Testis (tissue), 3 donors: ENCODE measurements around the gene TIAM1. TPM values are rescaled to one million over a fixed set of nuclear protein-coding genes. Genes with fewer than 3 reads are reported as not detected.
A peak's percentile ranks its signal among the peaks of the same experiment; 100 is the strongest.

Experiments
- DNase-seq: peaks from one replicate; pipeline ENCODE4 v3.0.0-alpha.2; 2019
- H3K27ac ChIP-seq, 2 donors: fragments of 200-600 bp; sonication (generic); one replicate each; pipeline ENCODE4 v1.5.1; 2019
- H3K27me3 ChIP-seq: fragments of 200-600 bp; sonication (generic); one replicate; pipeline ENCODE4 v1.5.1; 2019
- H3K36me3 ChIP-seq: fragments of 200-600 bp; sonication (generic); one replicate; pipeline ENCODE4 v1.5.1; 2017; ENCODE audit warnings: low read depth; ENCODE audit errors: missing control alignments
- H3K4me1 ChIP-seq: fragments of 200-600 bp; sonication (generic); one replicate; pipeline ENCODE4 v1.5.1; 2019
- H3K4me3 ChIP-seq, 2 donors: fragments of 200-600 bp; sonication (generic); one replicate each; pipeline ENCODE4 v1.5.1; 2017 to 2019
- H3K9me3 ChIP-seq: fragments of 200-600 bp; sonication (generic); one replicate; pipeline ENCODE4 v1.5.1; 2017
- POLR2A ChIP-seq: fragments of 450-650 bp; IDR thresholded peaks from one replicate; pipeline ENCODE4 v1.6.1; 2017; ENCODE audit warnings: antibody characterized with exemption, mild to moderate bottlenecking, moderate library complexity
- WGBS, 2 donors: methylation state at CpG; one replicate each; pipeline ENCODE4 v1.1.5; 2018; 5-methylcytosine and 5-hydroxymethylcytosine counted together
- intact Hi-C: fragments of 100-400 bp; cut with DNase I; formaldehyde crosslinking; loops from one replicate; pipeline ENCODE4 v1.15.1; 2023; ENCODE audit warnings: low total_unique reads
- polyA plus RNA-seq: library from polyadenylated mRNA; stranded (reverse); fragments of 350-450 nt; fragmentation: Illumina TruSeq; extraction: RNeasy Lipid Tissue Mini Kit (QIAGEN cat#74804); gene quantifications from one replicate; pipeline ENCODE4 v1.2.3, GENCODE V29; 2014; ENCODE audit warnings: low read depth, low replicate concordance; ENCODE audit not compliant: insufficient read depth
- total RNA-seq, 2 donors: library from RNA; depleted of rRNA; stranded (reverse); fragments of >200 nt; gene quantifications; one replicate each; pipeline ENCODE4 v1.2.3, GENCODE V29; 2016
- TF ChIP-seq, protein P1 (sequence below), 3 experiments: fragments of 450-650 bp in 2 of 3; fragments of 200-600 bp in 1 of 3; sonication (generic) in 1 of 3; IDR thresholded peaks; one replicate each; pipeline ENCODE4 v1.5.1; 2016 to 2019; ENCODE audit warnings: antibody characterized with exemption in 3 of 3, mild to moderate bottlenecking in 2 of 3, moderate library complexity in 1 of 3

The TIAM1 gene
- total and polyA plus RNA-seq, 3 donors from 2014 or later: 21.3 to 51.6 (median 34.6) TPM

DNA sequence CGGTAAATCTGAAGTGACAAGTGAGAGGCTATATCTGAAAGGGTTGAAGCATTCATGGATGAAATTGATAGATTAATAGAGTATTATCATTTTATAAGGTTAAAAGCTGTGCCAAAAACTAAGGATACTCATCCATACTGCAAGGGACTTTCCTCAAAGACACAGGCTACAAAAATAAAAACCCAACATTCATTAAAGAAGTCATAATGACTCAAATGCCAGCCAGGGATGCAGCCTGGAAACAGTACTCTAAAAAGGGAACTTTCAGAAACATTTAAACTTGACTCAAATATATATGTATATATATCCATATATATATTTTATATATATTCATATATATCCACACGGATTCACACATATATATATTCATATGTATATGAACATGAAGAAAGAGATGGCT lies 1.1 kb upstream of the TIAM1 start:
- Histone ChIP-seq H3K4me1 (peaks cover 6% of the 10 kb centered on the region), H3K9me3 (no peaks in the 10 kb centered on the region), H3K27me3 (no peaks in the 10 kb centered on the region), H3K36me3 (no peaks in the 10 kb centered on the region), H3K27ac (no peak overlapping the region), H3K4me3 (no peak overlapping the region)
- DNase-seq: no peak
- intact Hi-C loops: no loop called here
- 75 to 89% methylated on average over 2 of the region's 2 CpGs for WGBS, 2 donors
- TF ChIP-seq POLR2A: no peak
- TF ChIP-seq, protein P1, sequence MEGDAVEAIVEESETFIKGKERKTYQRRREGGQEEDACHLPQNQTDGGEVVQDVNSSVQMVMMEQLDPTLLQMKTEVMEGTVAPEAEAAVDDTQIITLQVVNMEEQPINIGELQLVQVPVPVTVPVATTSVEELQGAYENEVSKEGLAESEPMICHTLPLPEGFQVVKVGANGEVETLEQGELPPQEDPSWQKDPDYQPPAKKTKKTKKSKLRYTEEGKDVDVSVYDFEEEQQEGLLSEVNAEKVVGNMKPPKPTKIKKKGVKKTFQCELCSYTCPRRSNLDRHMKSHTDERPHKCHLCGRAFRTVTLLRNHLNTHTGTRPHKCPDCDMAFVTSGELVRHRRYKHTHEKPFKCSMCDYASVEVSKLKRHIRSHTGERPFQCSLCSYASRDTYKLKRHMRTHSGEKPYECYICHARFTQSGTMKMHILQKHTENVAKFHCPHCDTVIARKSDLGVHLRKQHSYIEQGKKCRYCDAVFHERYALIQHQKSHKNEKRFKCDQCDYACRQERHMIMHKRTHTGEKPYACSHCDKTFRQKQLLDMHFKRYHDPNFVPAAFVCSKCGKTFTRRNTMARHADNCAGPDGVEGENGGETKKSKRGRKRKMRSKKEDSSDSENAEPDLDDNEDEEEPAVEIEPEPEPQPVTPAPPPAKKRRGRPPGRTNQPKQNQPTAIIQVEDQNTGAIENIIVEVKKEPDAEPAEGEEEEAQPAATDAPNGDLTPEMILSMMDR (IDR thresholded peaks at IDR 0.05): no peak

DNA sequence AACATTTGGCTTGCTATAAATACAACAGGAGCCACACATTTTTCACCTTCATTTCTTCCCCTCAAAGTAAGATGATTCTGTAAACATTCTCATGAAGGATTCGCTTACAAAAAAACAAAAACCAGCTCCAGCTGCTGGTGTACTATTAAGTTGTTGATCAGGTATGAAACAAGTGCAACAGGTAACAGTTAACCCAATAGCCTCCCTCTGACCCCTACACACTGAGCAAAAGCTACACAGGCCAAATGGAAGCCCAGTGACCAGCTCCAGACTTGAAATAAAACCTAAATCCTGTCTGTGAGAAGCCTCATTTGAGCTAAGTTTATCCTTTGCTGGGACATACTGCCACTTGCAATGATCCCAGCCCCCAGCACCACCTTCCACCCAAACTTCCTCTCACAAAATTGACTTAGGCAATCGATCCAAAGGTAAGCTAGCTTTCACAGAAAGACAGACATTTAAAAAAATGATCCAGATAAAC lies 991 bp downstream of the TIAM1 start:
- 38 to 47% methylated on average over 2 of the region's 2 CpGs for WGBS, 2 donors
- H3K4me1 ChIP-seq: peaks cover 6% of the 10 kb centered on the region
- DNase-seq: no peak
- intact Hi-C loops: no loop called here
- no peak overlapping the region for H3K27ac ChIP-seq
- H3K27me3 ChIP-seq: no peaks in the 10 kb centered on the region
- no peaks in the 10 kb centered on the region for H3K9me3 ChIP-seq
- H3K4me3 ChIP-seq: peak overlapping the region in 1 of 2 donors; percentile 62
- H3K36me3 ChIP-seq: no peaks in the 10 kb centered on the region
- no peak for TF ChIP-seq POLR2A
- TF ChIP-seq, protein P1 (IDR thresholded peaks at IDR 0.05): no peak

DNA sequence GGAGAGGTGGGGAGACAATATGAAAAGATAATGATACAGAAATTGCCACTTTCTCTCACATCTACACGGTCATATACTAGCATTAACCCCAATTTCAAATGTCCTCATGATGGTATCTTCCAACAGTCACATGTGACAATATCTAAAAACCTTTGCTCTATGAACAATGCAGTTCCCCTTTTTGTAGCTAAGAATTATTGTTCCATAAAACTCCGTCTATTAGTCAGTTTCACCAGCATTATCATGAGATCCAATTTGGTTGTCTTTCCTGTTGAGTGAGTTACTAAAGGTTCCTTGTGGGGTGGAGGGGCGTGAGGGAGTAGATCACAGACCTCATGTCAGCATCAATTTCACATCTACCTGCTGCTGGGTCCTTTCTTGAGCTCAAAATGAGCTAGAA lies 1.7 kb downstream of the TIAM1 start:
- Histone ChIP-seq H3K27ac (no peak overlapping the region), H3K27me3 (no peaks in the 10 kb centered on the region), H3K9me3 (no peaks in the 10 kb centered on the region), H3K4me3 (no peak overlapping the region), H3K36me3 (no peaks in the 10 kb centered on the region), H3K4me1 (peaks cover 6% of the 10 kb centered on the region)
- no peak for TF ChIP-seq POLR2A
- TF ChIP-seq, protein P1 (IDR thresholded peaks at IDR 0.05): no peak
- DNase-seq: no peak
- 85 to 87% methylated on average over 3 of the region's 3 CpGs for WGBS, 2 donors
- intact Hi-C loops: no loop called here

DNA sequence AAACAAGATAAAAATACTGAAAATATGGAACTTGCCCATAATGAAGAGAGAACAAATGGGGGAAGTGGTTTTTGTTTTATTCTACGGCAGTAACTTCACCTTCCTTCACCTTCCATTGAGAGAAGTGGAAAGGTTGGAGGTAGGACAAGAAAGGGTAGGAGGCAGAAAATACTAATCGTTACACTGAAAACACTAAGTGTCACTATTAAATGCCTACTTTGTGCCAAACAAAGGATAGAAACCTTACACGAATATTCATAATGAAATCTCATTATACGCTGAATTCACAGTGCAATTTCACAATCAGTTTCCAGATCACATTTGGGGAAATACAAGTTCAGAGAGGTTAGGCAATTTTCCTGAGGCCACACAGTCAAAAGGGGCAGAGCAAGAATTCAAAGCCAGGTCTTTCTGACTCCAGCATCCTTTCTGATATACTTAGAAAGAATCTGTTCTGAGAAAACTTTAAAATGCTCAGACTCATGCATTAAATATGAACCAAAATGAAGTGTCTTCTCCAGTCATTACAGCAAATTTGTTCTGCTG lies 3.0 kb downstream of the TIAM1 start:
- DNase-seq: no peak
- H3K4me3 ChIP-seq: no peak overlapping the region
- no peak overlapping the region for H3K27ac ChIP-seq
- 82 to 91% methylated on average over 4 of the region's 4 CpGs for WGBS, 2 donors
- peaks cover 6% of the 10 kb centered on the region for H3K4me1 ChIP-seq
- no peaks in the 10 kb centered on the region for H3K27me3 ChIP-seq
- intact Hi-C loops: no loop called here
- H3K9me3 ChIP-seq: no peaks in the 10 kb centered on the region
- no peak for TF ChIP-seq POLR2A
- H3K36me3 ChIP-seq: no peaks in the 10 kb centered on the region

DNA sequence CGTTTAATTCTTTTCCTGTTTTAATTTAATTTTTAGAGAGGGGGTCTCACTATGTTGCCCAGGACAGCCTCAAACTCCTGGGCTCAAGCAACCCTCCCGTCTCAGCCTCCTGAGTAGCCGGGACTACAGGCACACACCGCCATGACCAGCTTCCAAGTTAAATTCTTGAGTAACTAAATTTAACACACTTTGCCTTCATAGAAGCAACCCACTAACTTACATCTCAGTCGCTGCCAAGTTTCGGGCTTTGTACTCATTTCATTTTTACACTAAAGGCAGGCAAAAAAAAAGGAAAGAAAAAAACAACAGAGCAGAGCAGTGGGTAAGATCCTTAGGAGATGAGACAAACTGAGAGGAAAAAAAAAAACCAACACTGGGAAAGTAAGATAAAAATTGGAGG lies 3.5 kb downstream of the TIAM1 start:
- Histone ChIP-seq H3K4me3 (no peak overlapping the region), H3K27ac (no peak overlapping the region), H3K27me3 (no peaks in the 10 kb centered on the region), H3K4me1 (peaks cover 6% of the 10 kb centered on the region), H3K36me3 (no peaks in the 10 kb centered on the region), H3K9me3 (no peaks in the 10 kb centered on the region)
- intact Hi-C loops: no loop called here
- no peak for DNase-seq
- TF ChIP-seq POLR2A: no peak
- TF ChIP-seq, protein P1 (IDR thresholded peaks at IDR 0.05): no peak
- 90 to 92% methylated on average over 6 of the region's 6 CpGs for WGBS, 2 donors
